HepG2 (cell line): Measurements from ENCODE around the gene RASSF10. TPM values are rescaled to one million over a fixed set of nuclear protein-coding genes. Genes with fewer than 3 reads are reported as not detected.

ENCODE experiments used
- ARID5B ChIP-seq: IDR thresholded peaks from 2 replicates; pipeline ENCODE4 v1.4.0; 2020; ENCODE audit warnings: mild to moderate bottlenecking, missing genetic modification reagents
- BCL6 ChIP-seq: IDR thresholded peaks from 2 replicates; pipeline ENCODE4 v1.6.1; 2016; ENCODE audit warnings: missing genetic modification reagents, missing compliant biosample characterization
- FOXP4 ChIP-seq: sonication (generic); formaldehyde crosslinking; IDR thresholded peaks from 2 replicates; pipeline ENCODE4 v1.4.0; 2020; ENCODE audit warnings: missing genetic modification reagents
- HDAC2 ChIP-seq: sonication (generic); formaldehyde crosslinking; IDR thresholded peaks from 2 replicates; pipeline ENCODE4 v1.4.0; 2020; ENCODE audit warnings: missing genetic modification reagents
- JUN ChIP-seq: sonication (generic); formaldehyde crosslinking; IDR thresholded peaks from 2 replicates; pipeline ENCODE4 v1.4.0; 2020; ENCODE audit warnings: mild to moderate bottlenecking, missing genetic modification reagents
- KAT8 ChIP-seq: IDR thresholded peaks from 2 replicates; pipeline ENCODE4 v1.6.1; 2016; ENCODE audit warnings: missing genetic modification reagents, missing compliant biosample characterization
- MYPOP ChIP-seq: sonication (generic); formaldehyde crosslinking; IDR thresholded peaks from 2 replicates; pipeline ENCODE4 v1.8.1; 2023; ENCODE audit warnings: mild to moderate bottlenecking, moderate library complexity, missing genetic modification reagents
- SIN3B ChIP-seq: fragments of 150-350 bp; IDR thresholded peaks from 2 replicates; pipeline ENCODE4 v1.6.1; 2014; ENCODE audit warnings: low read length
- SIX4 ChIP-seq: sonication (generic); formaldehyde crosslinking; IDR thresholded peaks from 2 replicates; pipeline ENCODE4 v1.4.0; 2020; ENCODE audit warnings: missing genetic modification reagents
- SOX13 ChIP-seq, 3 experiments: fragments of 450-650 bp in 1 of 3; sonication (generic) in 1 of 3; formaldehyde crosslinking in 1 of 3; IDR thresholded peaks in 2 of 3; conservative IDR thresholded peaks in 1 of 3; 2 replicates each; pipeline versions ENCODE4 v1.5.0 to v1.6.1; 2016 to 2020; ENCODE audit warnings: antibody characterized with exemption in 1 of 3, mild to moderate bottlenecking in 1 of 3, missing compliant biosample characterization in 1 of 3, missing genetic modification reagents in 1 of 3, moderate library complexity in 1 of 3
- SRSF9 ChIP-seq: fragments of 200-400 bp; formaldehyde crosslinking; IDR thresholded peaks from 2 replicates; pipeline ENCODE4 v1.6.1; 2018; ENCODE audit warnings: borderline replicate concordance, mild to moderate bottlenecking, low read depth, low read length; ENCODE audit not compliant: insufficient read depth, poor library complexity, severe bottlenecking
- TARDBP ChIP-seq: sonication (generic); formaldehyde crosslinking; IDR thresholded peaks from 2 replicates; pipeline ENCODE4 v1.8.0; 2022; ENCODE audit warnings: mild to moderate bottlenecking, missing genetic modification reagents
- ZFP37 ChIP-seq: sonication (generic); formaldehyde crosslinking; IDR thresholded peaks from 2 replicates; pipeline ENCODE4 v1.4.0; 2020; ENCODE audit warnings: missing genetic modification reagents, borderline replicate concordance
- ZNF280B ChIP-seq: sonication (generic); formaldehyde crosslinking; IDR thresholded peaks from 2 replicates; pipeline ENCODE4 v1.5.0; 2020; ENCODE audit warnings: missing genetic modification reagents, mild to moderate bottlenecking, borderline replicate concordance
- ZNF788 ChIP-seq: sonication (generic); formaldehyde crosslinking; IDR thresholded peaks from 2 replicates; pipeline ENCODE4 v1.5.0; 2020; ENCODE audit warnings: mild to moderate bottlenecking, missing genetic modification reagents, borderline replicate concordance
- ZNF800 ChIP-seq: sonication (generic); formaldehyde crosslinking; IDR thresholded peaks from 2 replicates; pipeline ENCODE4 v1.4.0; 2020; ENCODE audit warnings: missing genetic modification reagents
- polyA plus RNA-seq, 8 experiments: library from polyadenylated mRNA; depleted of rRNA in 3 of 8; stranded (reverse) in 7 of 8; unstranded in 1 of 8; fragments of >200 nt; fragmentation: Illumina TruSeq in 4 of 8; extraction: Trizol in 4 of 8; gene quantifications; 2 replicates each; pipeline versions ENCODE4 v1.2.1 to v1.2.3, GENCODE V29; 2011 to 2016; ENCODE audit warnings: low read depth in 4 of 8, missing spikeins in 1 of 8, mixed read lengths in 1 of 8; ENCODE audit not compliant: insufficient read depth in 1 of 8
- total RNA-seq, 5 experiments: library from RNA; depleted of rRNA; stranded (reverse); fragments of >200 nt; fragmentation: Illumina TruSeq; extraction: Trizol; gene quantifications; 2 replicates each; pipeline ENCODE4 v1.2.3, GENCODE V29; 2016; ENCODE audit warnings: low read depth in 1 of 5

The RASSF10 gene
- total and polyA plus RNA-seq, 2 of the 13 experiments (the other 11 are each of a cell fraction or from before 2014, with no cell fraction given): not detected

- no peak for TF ChIP-seq ZNF800 (CRISPR knock-in tag)
- TF ChIP-seq SRSF9: no peak
- TF ChIP-seq SIN3B: no peak
- peak; percentile 65; the same call in 1 of the 2 replicates for TF ChIP-seq SOX13 (IDR thresholded peaks at IDR 0.05)
- peak in 1 of 2 experiments; percentile 97; a peak in 2 of 4 replicates for TF ChIP-seq SOX13 (CRISPR knock-in tag; conservative IDR thresholded peaks at IDR 0.05 in 1 of 2, IDR thresholded peaks at IDR 0.05 in 1 of 2)
- peak; percentile 91 for TF ChIP-seq FOXP4 (CRISPR knock-in tag)
- peak; percentile 86 for TF ChIP-seq BCL6 (CRISPR knock-in tag)
- TF ChIP-seq ZNF788 (CRISPR knock-in tag): peak; percentile 50; the same call in 1 of the 2 replicates
- peak; percentile 51; the same call in 1 of the 2 replicates for TF ChIP-seq MYPOP (CRISPR knock-in tag)
- TF ChIP-seq TARDBP (CRISPR knock-in tag): peak; percentile 73; the same call in 1 of the 2 replicates
- no peak for TF ChIP-seq ZNF280B (CRISPR knock-in tag)
- TF ChIP-seq ZFP37 (CRISPR knock-in tag): no peak
- TF ChIP-seq ARID5B (CRISPR knock-in tag): peak; percentile 97
- peak; percentile 78; the same call in 1 of the 2 replicates for TF ChIP-seq JUN (CRISPR knock-in tag)
- TF ChIP-seq HDAC2 (CRISPR knock-in tag): peak; percentile 95
- peak; percentile 54; the same call in 1 of the 2 replicates for TF ChIP-seq SIX4
- TF ChIP-seq KAT8: peak; percentile 59
These were observed 1.1 kb upstream of the RASSF10 start (continued) for GRCh38 chr11:13008061-13008435.
